Stomach (tissue), 9 donors: ENCODE results near the gene PCLO. TPM values are rescaled to one million over a fixed set of nuclear protein-coding genes. Genes with fewer than 3 reads are reported as not detected.

Source experiments
- DNase-seq, 2 donors: peaks; one replicate each; pipeline versions ENCODE4 v3.0.0 to v3.0.0-alpha.2; 2013 to 2019
- H3K27ac ChIP-seq, 5 donors: fragments of 200-600 bp in 4 of 5; sonication (generic) in 4 of 5; one replicate each; pipeline ENCODE4 v1.5.1; 2013 to 2019; ENCODE audit warnings: mild to moderate bottlenecking in 1 of 5, moderate library complexity in 1 of 5
- H3K27me3 ChIP-seq, 3 donors: fragments of 200-600 bp; sonication (generic); one replicate each; pipeline ENCODE4 v1.5.1; 2017 to 2019; ENCODE audit warnings: mixed run types in 1 of 3
- H3K36me3 ChIP-seq, 4 donors: fragments of 200-600 bp; sonication (generic); 1 replicate in 3 of 4; 2 replicates in 1 of 4; pipeline ENCODE4 v1.5.1; 2016 to 2019
- H3K4me1 ChIP-seq, 4 donors: fragments of 200-600 bp; sonication (generic); one replicate each; pipeline ENCODE4 v1.5.1; 2016 to 2019
- H3K4me3 ChIP-seq, 4 donors: fragments of 200-600 bp; sonication (generic) in 3 of 4; one replicate each; pipeline ENCODE4 v1.5.1; 2016 to 2019; ENCODE audit warnings: mild to moderate bottlenecking in 1 of 4
- H3K9me3 ChIP-seq, 4 donors: fragments of 200-600 bp; sonication (generic); one replicate each; pipeline ENCODE4 v1.5.1; 2016 to 2019
- CTCF ChIP-seq, 7 experiments: fragments of 450-650 bp in 4 of 7; fragments of 200-600 bp in 3 of 7; sonication (generic) in 3 of 7; IDR thresholded peaks; one replicate each; pipeline ENCODE4 v1.5.1; 2016 to 2019; ENCODE audit warnings: antibody characterized with exemption in 7 of 7, control low read depth in 2 of 7, mild to moderate bottlenecking in 1 of 7
- EP300 ChIP-seq: sonication (generic); formaldehyde crosslinking; IDR thresholded peaks from one replicate; pipeline ENCODE4 v1.6.1; 2017; ENCODE audit warnings: antibody characterized with exemption
- POLR2A ChIP-seq, 4 donors: fragments of 450-650 bp; IDR thresholded peaks; one replicate each; pipeline ENCODE4 v1.6.1; 2016; ENCODE audit warnings: antibody characterized with exemption in 4 of 4, control low read depth in 2 of 4, mild to moderate bottlenecking in 1 of 4, moderate library complexity in 1 of 4
- POLR2AphosphoS5 ChIP-seq, 3 donors: sonication (generic); formaldehyde crosslinking; IDR thresholded peaks; one replicate each; pipeline ENCODE4 v1.6.1; 2016; ENCODE audit warnings: antibody characterized with exemption in 3 of 3
- WGBS, 5 donors: extraction: QIAGEN DNeasy Blood & Tissue Kit in 3 of 5; methylation state at CpG; one replicate each; pipeline versions ENCODE4 v1.1.5 to v1.1.7; 2013 to 2018; 5-methylcytosine and 5-hydroxymethylcytosine counted together
- intact Hi-C: fragments of 100-400 bp; cut with DNase I; formaldehyde crosslinking; loops from one replicate; pipeline ENCODE4 v1.15.1; 2023; ENCODE audit warnings: low total_unique reads
- polyA plus RNA-seq, 3 donors: library from polyadenylated mRNA; stranded (reverse); fragments of 200-250 nt; gene quantifications; one replicate each; pipeline ENCODE4 v1.2.3, GENCODE V29; 2013
- total RNA-seq, 5 donors: library from RNA; depleted of rRNA; stranded (reverse); fragments of >200 nt; gene quantifications; one replicate each; pipeline versions ENCODE4 v1.1.0 to v1.2.3, GENCODE V29; 2014 to 2016
- donor health status: healthy with polysubstance abuse.
- donor health status: Bipolar disorder and iron deficiency.
- donor health status: healthy.

The PCLO gene
- total and polyA plus RNA-seq, 8 donors = 0.31 to 8.1 (median 3.9) TPM

- Histone ChIP-seq H3K9me3 (no peaks in the 10 kb centered on the region), H3K27me3 (no peaks in the 10 kb centered on the region), H3K36me3 (no peaks in the 10 kb centered on the region), H3K4me3 (no peak overlapping the region), H3K27ac (no peak overlapping the region), H3K4me1 (no peaks in the 10 kb centered on the region)
- 67 to 93% (median 73%) methylated on average over 1 of the region's 1 CpG for whole genome bisulfite sequencing, 5 donors
- intact Hi-C loops = no loop called here
- no peak for TF ChIP-seq POLR2AphosphoS5 (IDR thresholded peaks at IDR 0.05)
- TF ChIP-seq POLR2A (IDR thresholded peaks at IDR 0.05) = no peak
- TF ChIP-seq CTCF (IDR thresholded peaks at IDR 0.05) = no peak
- no peak for TF ChIP-seq EP300
- no peak for DNase-seq
Observed at GRCh38 chr7:82859106-82859850, 303.4 kb downstream of the PCLO start.

GRCh38 chr7:82851121-82851520 lies 311.6 kb downstream of the PCLO start:
- intact Hi-C loops = no loop called here
- no peak for TF ChIP-seq POLR2A (IDR thresholded peaks at IDR 0.05)
- no peak for TF ChIP-seq CTCF (IDR thresholded peaks at IDR 0.05)
- no peak for TF ChIP-seq EP300
- TF ChIP-seq POLR2AphosphoS5 (IDR thresholded peaks at IDR 0.05) = no peak

GRCh38 chr7:82841828-82842227 lies 320.9 kb downstream of the PCLO start:
- H3K9me3 ChIP-seq = no peaks in the 10 kb centered on the region

More at GRCh38 chr7:82851121-82851520, 311.6 kb downstream of the PCLO start:
- Histone ChIP-seq H3K27me3 (no peaks in the 10 kb centered on the region), H3K36me3 (no peaks in the 10 kb centered on the region), H3K9me3 (no peaks in the 10 kb centered on the region), H3K4me1 (no peaks in the 10 kb centered on the region), H3K27ac (no peak overlapping the region), H3K4me3 (no peak overlapping the region)
- no peak for DNase-seq
- WGBS, 5 donors = 85 to 93% (median 88%) methylated on average over 4 of the region's 4 CpGs

GRCh38 chr7:82840061-82840460 lies 322.6 kb downstream of the PCLO start:
- no peak for DNase-seq
- intact Hi-C loops = no loop called here
- TF ChIP-seq POLR2A (IDR thresholded peaks at IDR 0.05) = no peak

More at GRCh38 chr7:82841828-82842227, 320.9 kb downstream of the PCLO start:
- Histone ChIP-seq H3K27ac (no peak overlapping the region), H3K36me3 (no peaks in the 10 kb centered on the region), H3K4me1 (no peaks in the 10 kb centered on the region), H3K27me3 (no peaks in the 10 kb centered on the region), H3K4me3 (no peak overlapping the region)
- no peak for TF ChIP-seq EP300
- no peak for TF ChIP-seq CTCF (IDR thresholded peaks at IDR 0.05)
- no peak for TF ChIP-seq POLR2A (IDR thresholded peaks at IDR 0.05)
- TF ChIP-seq POLR2AphosphoS5 (IDR thresholded peaks at IDR 0.05) = no peak
- 80 to 98% (median 91%) methylated on average over 1 of the region's 1 CpG for WGBS, 5 donors
- no peak for DNase-seq
- intact Hi-C loops = no loop called here

GRCh38 chr7:82839555-82839954 lies 323.1 kb downstream of the PCLO start:
- WGBS, 5 donors = 50 to 73% (median 69%) methylated on average over 4 of the region's 4 CpGs
- TF ChIP-seq POLR2AphosphoS5 (IDR thresholded peaks at IDR 0.05) (no peak), CTCF (IDR thresholded peaks at IDR 0.05) (no peak), EP300 (no peak), POLR2A (IDR thresholded peaks at IDR 0.05) (no peak)
- no peaks in the 10 kb centered on the region for H3K9me3 ChIP-seq
- no peak overlapping the region for H3K27ac ChIP-seq
- H3K4me1 ChIP-seq = no peaks in the 10 kb centered on the region
- intact Hi-C loops = no loop called here
- H3K27me3 ChIP-seq = no peaks in the 10 kb centered on the region
- no peaks in the 10 kb centered on the region for H3K36me3 ChIP-seq
- H3K4me3 ChIP-seq = no peak overlapping the region
- DNase-seq = no peak

More at GRCh38 chr7:82840061-82840460, 322.6 kb downstream of the PCLO start:
- WGBS, 5 donors = 30 to 49% (median 41%) methylated on average over 3 of the region's 3 CpGs
- H3K9me3 ChIP-seq = no peaks in the 10 kb centered on the region
- no peaks in the 10 kb centered on the region for H3K27me3 ChIP-seq
- no peak overlapping the region for H3K4me3 ChIP-seq
- no peaks in the 10 kb centered on the region for H3K36me3 ChIP-seq
- no peaks in the 10 kb centered on the region for H3K4me1 ChIP-seq
- no peak overlapping the region for H3K27ac ChIP-seq
